ENCODE results near the gene PWP2.
"Not testable (repeated sequence)": the region's sequence is repeated elsewhere in the genome, so short reads cannot be mapped to it uniquely, and the experiment has no call there.

- TF ChIP-seq YY1 (IDR thresholded peaks at IDR 0.05; ENCODE audit: insufficient read depth, insufficient read length); ZNF274 (IDR thresholded peaks at IDR 0.05; ENCODE audit: low read depth, low read length): not testable (repeated sequence)
These were observed 35.3 kb downstream of the PWP2 start for GRCh38 chr21:44142470-44142869.

Data from NT2/D1 (cell line).